ENCODE results near the gene PDXK.

Gene PDXK

DNA sequence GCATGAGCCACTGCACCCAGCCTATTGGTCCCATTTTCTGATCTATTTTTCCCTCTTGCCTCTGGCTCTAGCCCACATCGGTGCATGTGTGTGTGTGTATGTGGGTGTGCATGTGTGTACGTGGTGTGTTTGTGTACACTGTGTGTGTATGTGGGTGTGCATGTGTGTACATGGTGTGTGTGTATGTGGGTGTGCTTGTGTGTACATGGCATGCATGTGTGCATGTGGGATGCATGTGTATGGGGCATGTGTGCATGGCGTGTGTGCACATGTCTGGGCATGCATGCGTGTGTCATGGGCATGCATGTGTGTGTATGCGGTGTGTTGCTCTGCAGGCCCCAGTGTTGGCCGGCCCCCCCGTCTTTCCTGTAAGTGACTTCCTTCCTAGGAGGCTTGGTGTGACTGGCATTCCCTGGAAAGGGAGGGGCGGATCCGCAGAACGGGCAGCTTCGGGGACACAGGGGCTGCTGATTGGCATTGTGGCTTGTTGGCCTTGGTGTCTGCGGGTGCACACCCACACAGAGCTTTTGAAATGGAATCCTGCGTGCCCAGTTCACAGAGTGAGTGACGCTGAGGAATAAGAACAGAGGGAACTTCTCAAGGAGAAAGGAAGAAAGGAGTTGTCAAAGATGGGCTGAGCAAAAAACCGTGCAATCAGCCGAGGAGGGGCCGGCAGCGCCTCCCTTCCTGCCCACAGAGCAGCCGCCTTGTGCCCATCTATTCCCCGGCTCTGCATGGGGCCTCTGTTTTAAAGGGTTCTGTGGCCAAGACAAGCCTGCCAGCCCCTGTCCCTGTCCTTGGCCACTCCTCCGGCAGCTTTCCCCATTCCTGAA is 8.0 kb downstream of the PDXK start:
- DNase-seq, result no peak

DNA sequence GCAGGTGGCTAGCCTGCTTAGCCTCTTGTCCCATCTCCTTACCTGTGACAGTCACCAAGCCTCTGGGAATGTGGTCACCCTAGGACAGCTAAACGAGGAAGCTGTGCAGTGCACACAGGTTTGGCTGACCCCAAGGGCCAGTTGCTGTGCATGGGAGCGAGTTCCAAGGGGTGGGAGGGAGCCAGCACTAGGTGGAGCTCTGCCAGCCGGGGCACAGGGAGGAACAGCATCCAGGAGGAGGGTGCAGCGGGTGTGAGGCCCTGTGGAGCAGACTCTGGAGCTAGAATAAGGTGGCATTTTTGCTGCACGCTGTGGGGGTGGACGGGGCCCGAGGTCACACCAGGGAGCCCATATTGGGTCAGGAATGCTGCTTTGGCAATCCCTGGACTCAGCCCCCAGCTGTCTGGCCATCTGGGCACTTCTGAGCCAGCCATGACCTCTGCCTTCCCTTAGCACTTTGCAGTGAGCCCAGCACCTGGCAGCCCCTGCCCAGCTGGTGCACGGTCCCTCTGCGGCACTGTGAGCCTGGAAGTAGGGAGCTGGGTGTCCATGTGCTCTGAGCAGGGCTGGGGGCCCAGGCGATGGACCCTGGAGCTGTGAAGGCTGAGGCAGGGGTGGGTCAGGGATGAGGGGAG is 8.7 kb downstream of the PDXK start:
- no peak for DNase-seq

DNA sequence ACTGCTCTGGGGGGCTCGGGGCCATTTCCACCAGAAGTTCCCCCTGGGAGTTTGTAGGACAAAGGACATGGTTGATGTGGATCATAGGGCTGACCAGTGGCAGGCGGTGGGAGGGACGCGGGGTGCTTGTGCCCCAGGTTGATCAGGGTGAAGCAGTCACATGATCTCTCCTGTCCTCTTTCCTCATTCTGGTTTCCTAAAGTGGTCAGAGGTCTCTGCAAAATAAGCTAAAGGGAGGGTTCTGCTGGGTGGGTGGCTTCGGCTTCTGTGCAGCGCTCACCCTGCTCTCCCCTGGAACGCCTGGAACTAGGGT is 9.2 kb downstream of the PDXK start:
- no peak for DNase-seq

DNA sequence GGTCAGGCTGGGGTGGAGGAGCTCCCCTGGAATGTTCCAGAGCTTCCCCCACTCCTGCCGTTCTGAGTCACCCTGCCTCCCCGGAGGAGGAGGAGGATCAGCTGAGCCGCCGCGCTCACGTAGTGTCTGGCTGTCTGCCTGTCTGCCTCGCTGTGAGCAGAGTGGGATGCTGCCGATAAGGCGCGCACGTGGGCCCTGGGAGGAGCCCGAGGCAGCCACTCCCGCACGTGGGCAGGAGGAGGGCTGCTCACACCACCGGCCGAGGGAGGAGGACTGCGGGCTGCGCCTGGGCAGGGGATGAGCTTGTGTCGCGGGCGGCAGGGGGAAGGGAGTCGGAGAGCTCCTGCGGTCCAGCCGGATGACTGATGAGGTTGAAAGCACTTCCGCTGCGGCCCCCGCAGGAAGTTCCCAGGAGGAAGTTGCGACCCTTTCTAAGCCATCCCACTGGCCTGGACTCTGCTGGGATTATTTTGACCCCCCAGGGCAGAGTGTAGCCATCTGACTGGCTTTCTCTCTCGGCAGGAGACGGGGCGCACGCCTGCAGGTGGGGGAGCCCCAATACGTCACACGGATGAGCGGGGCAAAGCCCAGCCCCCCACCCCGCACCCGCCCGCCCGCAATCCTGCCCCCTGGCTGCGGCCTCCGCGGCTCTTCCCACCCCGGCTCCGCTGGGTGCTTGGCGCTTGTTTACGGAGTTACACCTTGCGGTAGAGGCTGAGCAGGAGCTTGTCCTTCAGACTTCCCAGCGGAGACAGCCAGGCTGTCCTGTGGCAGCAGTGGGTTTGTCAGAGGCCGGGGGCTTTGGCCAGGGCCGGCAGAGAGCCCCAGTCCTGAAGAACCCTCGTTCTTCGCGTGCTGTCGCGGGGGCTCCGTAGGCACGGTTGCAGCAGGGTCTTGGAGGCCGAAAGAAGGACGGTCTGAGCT is 9.8 kb downstream of the PDXK start:
- DNase-seq, result peak; percentile 30

DNA sequence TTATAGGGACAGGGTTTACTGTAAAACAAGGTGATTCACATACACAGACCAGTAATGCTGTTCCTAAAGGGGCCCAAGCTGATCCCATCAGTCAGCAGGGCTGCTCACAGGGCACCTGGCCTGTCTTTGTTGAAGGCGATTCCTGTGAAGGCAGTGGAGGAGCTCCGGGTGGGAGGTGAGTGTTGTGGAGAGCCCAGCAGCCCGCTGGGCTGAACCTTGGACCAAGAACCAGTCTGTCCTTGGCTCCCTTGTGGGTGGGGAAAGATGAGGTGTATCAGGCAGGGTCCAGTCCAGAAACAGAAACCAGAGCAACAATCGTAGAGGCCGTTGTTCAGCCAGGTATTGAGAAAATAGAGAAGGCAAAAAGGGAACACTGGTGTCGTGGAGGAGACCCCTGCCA is 12.5 kb downstream of the PDXK start:
- DNase-seq, result no peak

DNA sequence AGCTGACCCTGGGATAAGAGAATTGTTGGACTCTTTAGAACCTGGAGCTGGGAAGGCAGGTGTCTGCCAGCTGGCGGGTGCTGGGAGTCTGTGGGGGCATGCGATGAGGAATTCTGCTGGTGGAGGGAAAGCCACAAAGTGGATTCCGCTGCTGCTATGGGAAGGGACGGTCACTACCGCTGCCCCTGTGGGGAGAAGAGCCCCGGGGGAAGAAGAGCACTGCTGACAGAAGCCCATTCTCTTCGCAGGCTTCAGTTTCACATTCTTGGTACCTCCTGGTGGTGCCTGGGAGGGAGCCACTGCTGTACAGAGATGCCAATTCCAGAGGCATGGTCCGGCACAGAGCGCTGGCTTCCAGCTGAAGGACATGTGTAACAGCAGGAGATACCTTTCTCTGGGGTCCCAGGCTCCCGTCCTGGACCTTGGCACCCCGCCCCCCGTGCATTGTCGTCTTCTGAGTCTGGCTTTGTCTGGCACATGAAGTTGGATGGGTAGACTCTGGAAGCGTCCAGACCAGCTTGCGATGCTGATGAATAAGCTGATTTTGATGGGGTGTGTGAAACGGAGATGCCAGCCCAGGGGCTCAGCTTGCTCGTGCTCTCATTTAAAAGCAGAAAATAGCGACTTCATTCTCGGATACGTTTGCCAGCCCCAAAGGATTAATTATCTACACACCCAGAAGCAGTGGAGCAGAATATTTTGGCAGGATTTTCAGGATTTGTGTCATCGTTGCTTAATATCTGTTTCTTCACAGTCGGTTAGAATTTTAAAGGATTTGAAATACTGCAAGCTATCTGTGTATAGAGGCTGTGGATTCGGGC is 13.2 kb downstream of the PDXK start:
- no peak for DNase-seq

DNA sequence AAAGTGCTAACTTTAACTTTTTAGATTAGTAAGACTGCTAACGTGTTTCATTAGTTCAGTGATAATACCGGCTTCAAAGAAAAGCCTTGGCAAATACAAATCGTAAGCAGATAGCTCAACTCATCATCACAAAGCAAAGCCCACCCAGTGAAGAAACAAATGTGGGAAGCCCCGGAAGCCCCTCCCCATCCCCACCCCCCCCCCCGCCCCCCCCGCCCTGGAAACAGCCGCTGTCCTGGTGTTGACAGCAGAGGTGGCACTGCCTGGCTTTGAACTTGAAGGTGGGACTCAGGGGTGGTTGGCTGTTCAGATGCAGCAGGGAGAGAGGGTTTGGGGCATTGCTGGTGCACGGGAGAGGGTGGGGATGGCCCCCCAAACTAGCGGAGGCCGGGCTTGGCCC is 14.1 kb downstream of the PDXK start:
- DNase-seq, result no peak

DNA sequence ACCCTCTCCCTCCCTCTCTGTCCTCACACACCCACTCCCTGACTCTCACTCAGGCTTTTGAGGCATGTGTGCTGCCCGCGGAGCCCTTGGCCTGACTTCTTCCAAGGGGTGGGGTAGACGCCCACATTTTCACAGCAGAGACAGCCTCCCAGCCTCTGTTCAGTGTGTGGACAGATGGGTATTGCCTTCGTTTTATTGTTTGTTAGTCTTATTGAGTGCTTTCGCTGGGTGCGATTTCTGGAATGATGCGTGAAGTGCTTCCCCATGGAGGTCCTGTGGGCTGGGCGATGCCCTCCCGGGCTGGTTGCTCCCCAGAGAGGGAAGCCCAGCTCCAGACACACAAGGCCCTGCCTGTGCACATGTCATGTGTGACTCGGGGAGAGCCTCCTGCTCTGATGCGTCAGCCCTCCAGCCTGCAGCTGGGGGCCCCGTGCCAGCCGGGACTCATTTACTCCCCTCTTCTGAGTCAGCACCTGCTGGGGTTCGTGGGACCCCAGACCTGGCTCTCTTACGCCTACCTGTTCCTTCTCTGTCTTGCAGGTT is 14.7 kb downstream of the PDXK start:
- no peak for DNase-seq

DNA sequence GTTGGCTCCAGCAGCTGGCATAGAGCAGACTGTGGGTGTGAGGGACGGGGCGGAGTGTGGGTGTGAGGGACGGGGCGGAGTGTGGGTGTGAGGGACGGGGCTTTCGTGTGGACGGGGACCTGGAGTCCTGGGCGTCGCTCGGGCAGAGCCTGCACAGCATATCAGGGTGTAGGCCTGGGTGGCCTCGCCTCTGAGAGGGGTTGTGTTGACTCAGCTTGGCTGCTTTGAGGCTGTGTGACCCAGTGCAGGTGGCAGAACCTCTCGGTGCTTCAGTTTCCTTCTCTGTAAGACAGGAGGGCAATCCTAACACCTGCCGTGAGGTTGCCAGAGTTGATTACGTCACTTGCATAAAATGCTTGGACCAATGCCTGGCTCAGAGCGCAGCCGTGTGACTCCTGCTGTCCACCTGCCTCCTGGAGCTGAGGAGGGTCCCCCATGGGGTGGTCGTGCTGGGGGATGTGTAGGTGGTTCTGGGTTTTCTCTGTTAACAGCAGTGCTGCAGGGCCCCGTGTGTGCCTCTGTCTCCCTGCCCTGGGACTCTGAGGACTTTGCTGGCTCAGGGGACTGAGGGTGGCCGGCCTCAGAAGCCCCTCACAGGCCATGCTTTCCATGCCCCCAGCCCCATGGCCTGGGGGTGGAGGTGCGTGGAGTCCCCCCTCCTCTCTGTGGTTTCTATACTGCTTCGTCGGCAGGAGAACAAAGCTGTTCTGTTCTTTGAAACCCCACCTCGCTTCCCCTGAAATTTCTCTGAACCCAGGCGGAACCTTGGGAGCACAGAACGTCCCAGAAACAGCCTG is 15.4 kb downstream of the PDXK start:
- no peak for DNase-seq

DNA sequence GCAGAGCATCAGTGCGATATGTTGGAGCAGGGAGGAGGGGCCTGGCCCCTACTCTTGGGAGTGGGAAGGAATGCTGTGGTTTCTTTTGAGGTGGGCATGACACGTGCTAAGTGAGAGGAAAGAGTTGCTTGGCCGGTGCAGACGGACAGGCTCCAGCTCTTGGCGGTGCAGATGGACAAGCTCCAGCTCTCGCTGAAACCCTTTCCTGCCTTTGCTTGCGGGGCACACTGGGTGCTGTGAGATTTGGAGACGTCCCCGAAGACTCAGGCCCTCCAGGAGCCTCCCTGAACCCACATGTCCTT is 15.9 kb downstream of the PDXK start:
- no peak for DNase-seq

DNA sequence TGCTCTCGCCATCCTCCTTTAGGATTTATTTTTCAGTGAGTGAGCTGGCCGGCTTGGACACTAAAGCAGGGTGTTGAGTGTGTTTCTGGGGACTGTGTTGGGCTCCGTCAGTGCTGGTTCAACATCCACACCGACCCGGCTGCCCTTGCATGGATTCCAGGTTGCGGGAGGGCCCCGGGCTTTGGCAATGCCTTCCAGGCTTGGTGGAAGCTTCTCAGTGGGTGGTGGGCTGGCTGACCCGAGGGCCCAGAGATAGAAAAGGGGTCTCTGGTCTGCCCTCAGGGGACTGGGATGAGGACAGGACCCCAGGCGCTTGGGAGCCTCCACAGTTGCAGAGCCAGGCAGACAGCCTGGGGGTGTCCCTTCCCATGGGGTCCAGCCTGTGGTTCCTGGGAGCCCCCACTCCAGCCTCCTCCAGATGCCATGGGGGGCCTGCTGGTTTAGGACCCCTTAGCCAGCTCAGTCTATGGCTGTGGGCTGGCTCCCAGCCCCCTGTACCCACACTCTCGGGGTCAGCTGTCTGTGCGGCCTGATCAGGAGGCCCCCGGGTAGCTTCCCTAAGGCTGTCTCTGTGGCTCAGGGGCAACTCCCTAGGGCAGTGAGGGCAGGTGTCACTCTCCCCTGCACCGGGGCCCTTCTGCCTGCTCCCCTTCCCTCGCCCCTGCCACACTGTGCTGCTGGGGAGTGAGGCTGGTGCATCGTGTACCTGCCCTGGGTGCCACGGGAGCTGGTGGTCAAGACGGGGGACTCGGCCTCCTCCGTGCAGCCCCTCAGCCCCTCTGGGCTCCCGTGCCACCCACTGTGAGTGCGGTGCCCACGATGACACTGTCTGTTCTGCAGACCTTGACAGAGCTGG is 16.5 kb downstream of the PDXK start:
- no peak for DNase-seq

DNA sequence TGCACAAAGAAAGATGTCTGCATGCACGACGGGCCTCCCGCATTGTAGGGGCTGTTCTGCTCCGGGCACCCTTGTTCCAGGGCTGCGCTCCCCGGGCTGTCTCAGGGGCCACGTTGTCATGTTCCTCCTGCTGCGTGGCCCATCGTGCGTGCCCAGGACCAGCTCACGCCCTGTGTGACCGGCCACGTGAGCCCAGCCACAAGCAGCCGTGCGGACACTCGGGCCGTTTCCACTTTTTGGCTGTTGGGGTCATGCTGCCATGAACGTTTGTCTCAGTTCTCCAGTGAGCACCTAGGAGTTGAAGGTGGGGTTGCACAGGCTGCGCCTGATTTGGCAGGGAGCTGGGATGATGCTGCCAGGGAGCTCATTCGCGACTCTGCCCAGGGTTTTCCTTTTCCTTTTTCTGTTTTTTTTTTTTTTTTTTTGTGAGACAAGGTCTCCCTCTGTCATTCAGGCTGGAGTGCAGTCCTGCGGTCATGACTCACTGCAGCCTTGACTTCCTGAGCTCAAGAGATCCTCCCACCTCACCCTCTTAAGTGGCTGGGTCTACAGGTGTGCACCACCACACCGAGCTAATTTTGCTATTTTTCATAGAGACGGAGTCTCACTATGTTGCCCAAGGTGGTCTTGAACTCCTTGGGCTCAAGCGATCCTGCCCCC is 17.4 kb downstream of the PDXK start:
- DNase-seq, result no peak

DNA sequence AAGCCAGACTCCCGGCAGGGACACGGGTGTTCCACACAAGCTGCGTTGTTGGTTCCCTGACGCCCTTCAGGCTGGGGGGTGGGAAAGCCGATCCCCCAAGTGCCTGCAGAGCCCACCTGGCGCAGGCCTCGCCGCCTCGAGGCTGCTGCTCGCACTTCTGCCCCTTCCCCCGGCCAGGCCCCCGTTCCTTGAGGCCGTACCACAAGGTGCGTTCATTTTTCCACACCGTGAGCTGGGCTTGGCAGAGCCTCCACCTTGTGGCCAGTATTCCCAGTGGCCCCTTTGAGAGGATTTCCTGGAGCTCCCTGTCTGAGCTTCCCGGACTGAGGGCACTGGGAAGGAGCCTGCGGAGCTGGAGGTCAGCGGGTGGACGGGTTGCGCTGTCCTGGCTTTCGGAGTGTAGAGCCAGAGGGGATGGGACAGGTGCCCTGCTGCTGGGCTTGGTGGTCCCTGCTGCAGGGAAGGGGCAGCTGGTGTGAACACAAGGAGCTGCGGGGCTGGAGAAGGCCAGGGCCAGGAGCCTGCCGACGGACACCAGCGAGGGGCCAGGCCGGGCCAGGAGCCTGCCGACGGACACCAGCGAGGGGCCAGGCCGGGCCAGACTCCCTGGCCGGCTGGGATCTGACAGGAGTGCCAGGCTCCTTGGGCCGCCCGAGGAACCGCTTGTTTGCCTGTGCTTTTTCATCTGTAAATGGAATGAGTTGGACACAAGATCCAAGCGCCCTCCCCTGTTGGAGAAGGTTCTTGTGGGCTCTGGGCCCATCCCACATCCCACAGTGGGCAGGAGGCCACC is 18.4 kb downstream of the PDXK start:
- no peak for DNase-seq

DNA sequence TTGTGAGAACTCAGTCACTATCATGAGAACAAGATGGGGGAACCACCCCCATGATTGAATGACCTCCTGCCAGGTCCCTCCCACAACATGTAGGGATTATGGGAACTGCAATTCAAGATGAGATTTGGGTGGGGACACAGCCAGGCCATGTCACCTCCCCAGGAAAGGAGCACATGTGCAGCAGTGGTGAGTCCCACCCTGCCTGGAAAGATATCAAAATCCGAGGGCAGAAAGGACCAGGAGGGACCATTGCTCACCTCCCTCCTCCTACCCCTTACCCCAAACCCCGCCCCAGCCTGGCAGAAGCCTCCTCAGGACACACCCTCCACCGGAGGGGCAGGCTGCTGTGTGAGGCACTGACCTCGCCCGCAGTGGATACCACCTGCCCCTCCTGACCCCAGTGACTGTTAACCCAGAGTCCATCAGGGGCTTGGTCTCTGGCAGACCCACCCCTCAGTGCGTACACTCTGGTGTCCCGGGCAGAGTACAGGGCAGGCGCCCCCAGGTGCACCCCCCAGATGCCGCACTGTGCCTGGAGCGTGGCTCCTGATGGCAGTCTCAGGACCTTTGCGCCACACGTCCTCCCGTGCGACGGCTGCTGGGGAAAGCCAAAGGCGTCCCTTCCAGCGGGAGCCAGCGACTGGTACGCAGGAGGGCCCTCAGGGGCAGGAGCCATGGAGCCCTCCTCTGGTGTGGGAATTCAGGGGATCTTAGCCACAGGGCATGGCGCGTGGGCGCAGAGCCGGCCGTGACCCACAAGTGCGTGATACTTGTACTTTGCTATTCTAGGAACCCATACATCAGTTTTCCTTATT is 20.9 kb downstream of the PDXK start:
- DNase-seq, result no peak

DNA sequence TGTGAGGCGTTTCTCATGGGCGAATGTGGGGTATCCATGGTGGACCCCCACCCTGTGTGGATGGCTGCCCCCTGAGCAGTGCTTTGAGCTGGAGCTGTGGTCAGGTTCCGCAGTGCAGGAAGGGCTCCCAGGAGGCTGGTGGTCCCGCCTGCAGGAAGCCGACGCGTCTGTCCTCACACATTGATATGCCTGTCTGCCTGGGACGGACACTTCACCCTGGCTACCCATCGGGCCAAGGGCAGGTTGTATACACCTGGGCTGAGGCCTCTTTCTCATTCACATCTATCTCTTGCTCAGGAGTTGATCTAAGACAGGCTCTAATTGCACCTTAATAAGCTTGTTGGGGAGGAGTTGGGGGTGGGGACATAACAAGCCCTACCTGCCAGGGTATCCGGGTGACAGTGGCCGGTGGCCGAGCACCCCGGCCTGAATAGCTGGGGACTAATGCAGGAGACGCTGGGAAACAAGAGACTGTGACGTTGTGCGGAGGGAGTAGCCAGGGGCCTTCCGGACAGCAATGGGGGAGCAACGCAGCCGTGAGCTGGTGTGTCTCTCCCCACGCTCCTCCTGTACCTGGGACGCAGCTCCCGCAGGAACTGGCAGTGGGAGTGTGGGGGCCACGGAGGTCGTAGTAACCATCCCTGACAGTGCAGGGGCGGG is 21.7 kb downstream of the PDXK start:
- DNase-seq, result no peak

DNA sequence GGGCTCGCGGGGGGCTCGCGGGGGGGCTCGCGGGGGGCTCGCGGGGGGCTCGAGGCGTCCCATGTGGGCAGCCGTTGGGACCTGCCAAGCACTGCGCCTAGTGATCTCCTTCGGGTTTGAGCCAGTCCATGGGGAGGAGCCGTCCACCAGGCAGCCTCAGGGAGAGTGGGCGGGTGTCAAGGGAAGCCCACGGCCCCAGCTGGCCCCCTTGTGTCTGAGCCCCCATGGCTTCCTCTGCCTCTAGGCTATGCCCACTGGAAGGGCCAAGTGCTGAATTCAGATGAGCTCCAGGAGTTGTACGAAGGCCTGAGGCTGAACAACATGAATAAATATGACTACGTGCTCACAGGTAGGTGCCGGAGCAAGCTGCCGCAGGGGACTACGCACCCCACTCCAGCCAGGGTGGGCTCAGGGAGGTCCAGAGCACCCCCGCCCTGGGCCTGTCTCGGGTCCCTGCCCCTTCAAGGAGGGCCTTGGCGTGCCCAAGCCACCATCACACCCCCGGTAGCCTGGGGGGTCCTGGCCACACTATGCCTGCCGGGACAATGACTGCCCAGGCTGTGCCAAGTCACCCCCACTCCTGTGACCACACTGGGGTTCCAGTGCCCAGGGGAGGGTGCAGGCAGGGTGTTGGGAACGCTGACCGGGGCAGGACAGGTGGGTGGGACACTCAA is 22.6 kb downstream of the PDXK start:
- no peak for DNase-seq

DNA sequence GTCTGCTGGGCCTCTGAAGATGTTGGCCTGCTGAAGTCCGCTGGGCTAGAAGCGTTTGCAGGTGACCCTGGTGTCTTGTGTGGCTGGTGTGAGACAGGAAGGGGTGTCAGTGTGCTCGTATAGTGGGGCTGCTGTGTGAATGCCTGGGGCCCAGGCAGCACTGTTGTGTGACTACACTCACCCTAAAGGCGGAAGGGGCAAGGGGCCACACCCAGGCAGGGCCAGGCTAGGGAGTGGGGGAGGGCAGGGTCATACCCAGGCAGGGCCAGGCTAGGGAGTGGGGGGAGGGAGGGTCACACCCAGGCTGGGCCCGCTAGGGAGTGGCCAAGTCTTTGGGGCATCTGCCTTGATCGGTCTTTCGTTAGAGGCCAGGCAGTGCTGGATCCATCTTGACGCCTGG is 25.0 kb downstream of the PDXK start:
- no peak for DNase-seq

DNA sequence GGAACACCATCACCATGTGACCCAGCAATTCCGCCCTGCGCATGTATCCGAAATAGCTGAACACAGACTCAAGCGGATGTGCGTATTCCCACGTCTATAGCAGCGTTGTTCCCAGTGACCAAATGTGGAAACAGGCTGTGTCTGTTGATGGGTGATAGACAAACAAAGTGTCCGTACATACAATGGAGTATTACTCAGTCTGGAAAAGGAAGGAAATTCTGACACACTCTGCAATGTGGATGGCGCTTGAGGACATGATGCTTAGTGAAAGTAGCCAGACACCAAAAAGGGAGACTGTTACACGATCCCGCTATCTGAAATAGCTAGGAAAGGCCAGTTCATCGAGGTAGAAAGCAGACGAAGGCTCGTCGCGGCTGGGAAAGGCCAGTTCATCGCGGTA is 25.8 kb downstream of the PDXK start:
- DNase-seq, result no peak
